ENCODE results near the gene LPCAT2.

DNA sequence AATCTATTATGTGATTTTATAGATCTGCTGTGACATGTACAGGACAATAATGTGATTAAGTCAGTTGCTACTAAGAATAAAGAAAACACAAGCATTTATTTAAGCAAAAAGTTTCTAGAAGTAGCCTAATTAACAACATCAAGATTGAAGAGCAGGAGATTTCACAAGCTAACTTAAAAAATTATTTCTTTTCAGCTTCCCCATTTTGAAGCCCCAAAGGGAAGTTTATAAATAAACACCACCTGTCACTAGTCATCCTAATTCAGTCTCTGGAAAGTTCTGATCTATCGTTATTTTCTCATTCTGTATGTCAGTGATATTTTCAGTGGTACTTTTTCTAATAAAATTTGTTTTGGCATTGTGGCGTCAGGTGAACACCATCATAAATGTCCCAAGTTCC is 65.9 kb downstream of the LPCAT2 start:
- TF ChIP-seq, protein P1, sequence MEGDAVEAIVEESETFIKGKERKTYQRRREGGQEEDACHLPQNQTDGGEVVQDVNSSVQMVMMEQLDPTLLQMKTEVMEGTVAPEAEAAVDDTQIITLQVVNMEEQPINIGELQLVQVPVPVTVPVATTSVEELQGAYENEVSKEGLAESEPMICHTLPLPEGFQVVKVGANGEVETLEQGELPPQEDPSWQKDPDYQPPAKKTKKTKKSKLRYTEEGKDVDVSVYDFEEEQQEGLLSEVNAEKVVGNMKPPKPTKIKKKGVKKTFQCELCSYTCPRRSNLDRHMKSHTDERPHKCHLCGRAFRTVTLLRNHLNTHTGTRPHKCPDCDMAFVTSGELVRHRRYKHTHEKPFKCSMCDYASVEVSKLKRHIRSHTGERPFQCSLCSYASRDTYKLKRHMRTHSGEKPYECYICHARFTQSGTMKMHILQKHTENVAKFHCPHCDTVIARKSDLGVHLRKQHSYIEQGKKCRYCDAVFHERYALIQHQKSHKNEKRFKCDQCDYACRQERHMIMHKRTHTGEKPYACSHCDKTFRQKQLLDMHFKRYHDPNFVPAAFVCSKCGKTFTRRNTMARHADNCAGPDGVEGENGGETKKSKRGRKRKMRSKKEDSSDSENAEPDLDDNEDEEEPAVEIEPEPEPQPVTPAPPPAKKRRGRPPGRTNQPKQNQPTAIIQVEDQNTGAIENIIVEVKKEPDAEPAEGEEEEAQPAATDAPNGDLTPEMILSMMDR (IDR thresholded peaks at IDR 0.05): no peak
- TF ChIP-seq POLR2A (IDR thresholded peaks at IDR 0.05): no peak
